Peyer's patch (tissue), 4 donors: ENCODE data around the gene PRR23E. TPM values are rescaled to one million over a fixed set of nuclear protein-coding genes. Genes with fewer than 3 reads are reported as not detected.

Experiments
- DNase-seq, 3 donors: peaks; one replicate each; pipeline ENCODE4 v3.0.0-alpha.2; 2017 to 2019
- H3K27ac ChIP-seq, 4 donors: fragments of 200-600 bp; sonication (generic); one replicate each; pipeline ENCODE4 v1.5.1; 2016 to 2019
- H3K27me3 ChIP-seq, 2 donors: fragments of 200-600 bp; sonication (generic); one replicate each; pipeline ENCODE4 v1.5.1; 2019
- H3K36me3 ChIP-seq, 3 donors: fragments of 200-600 bp; sonication (generic); one replicate each; pipeline ENCODE4 v1.5.1; 2016 to 2019
- H3K4me1 ChIP-seq, 4 donors: fragments of 200-600 bp; sonication (generic); one replicate each; pipeline ENCODE4 v1.5.1; 2016 to 2019
- H3K4me3 ChIP-seq, 4 donors: fragments of 200-600 bp; sonication (generic); 1 replicate in 3 of 4; 2 replicates in 1 of 4; pipeline ENCODE4 v1.5.1; 2016 to 2019; ENCODE audit warnings: mild to moderate bottlenecking in 1 of 4
- H3K9me3 ChIP-seq, 4 donors: fragments of 200-600 bp; sonication (generic); one replicate each; pipeline ENCODE4 v1.5.1; 2016 to 2019; ENCODE audit warnings: mild to moderate bottlenecking in 1 of 4
- POLR2A ChIP-seq, 2 donors: fragments of 450-650 bp; IDR thresholded peaks; one replicate each; pipeline ENCODE4 v1.5.1; 2017; ENCODE audit warnings: antibody characterized with exemption in 2 of 2, mild to moderate bottlenecking in 2 of 2, moderate library complexity in 2 of 2
- total RNA-seq, 4 donors: library from RNA; depleted of rRNA; stranded (reverse); fragments of >200 nt; gene quantifications; one replicate each; pipeline ENCODE4 v1.1.0, GENCODE V29; 2016
- TF ChIP-seq, protein P1 (sequence below), 6 experiments: fragments of 450-650 bp in 4 of 6; fragments of 200-600 bp in 2 of 6; sonication (generic) in 1 of 6; IDR thresholded peaks; one replicate each; pipeline ENCODE4 v1.5.1; 2017 to 2019; ENCODE audit warnings: antibody characterized with exemption in 6 of 6, mild to moderate bottlenecking in 3 of 6, moderate library complexity in 1 of 6

Gene PRR23E
- total RNA-seq, 4 donors from 2014 or later, result not detected

DNA sequence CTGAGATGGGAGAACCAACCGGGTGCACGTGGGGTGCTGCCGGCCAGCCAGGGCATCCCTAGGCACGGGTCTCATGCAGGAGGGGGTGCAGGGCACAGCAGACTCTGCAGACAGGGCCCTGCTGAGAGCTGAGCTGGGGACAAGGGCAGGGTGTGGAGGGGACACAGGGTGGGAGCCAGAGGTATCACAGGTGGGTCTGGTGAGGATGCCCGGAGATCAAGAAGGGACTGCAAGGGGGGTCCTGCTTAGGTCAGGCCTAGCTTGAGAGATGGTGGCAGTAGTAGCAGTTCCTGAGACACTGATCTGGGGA lies 39.5 kb upstream of the PRR23E start:
- Histone ChIP-seq H3K27ac (no peak overlapping the region), H3K4me1 (no peaks in the 10 kb centered on the region), H3K4me3 (no peak overlapping the region), H3K9me3 (no peaks in the 10 kb centered on the region), H3K27me3 (no peaks in the 10 kb centered on the region), H3K36me3 (no peaks in the 10 kb centered on the region)
- TF ChIP-seq POLR2A (IDR thresholded peaks at IDR 0.05), result no peak
- TF ChIP-seq, protein P1, sequence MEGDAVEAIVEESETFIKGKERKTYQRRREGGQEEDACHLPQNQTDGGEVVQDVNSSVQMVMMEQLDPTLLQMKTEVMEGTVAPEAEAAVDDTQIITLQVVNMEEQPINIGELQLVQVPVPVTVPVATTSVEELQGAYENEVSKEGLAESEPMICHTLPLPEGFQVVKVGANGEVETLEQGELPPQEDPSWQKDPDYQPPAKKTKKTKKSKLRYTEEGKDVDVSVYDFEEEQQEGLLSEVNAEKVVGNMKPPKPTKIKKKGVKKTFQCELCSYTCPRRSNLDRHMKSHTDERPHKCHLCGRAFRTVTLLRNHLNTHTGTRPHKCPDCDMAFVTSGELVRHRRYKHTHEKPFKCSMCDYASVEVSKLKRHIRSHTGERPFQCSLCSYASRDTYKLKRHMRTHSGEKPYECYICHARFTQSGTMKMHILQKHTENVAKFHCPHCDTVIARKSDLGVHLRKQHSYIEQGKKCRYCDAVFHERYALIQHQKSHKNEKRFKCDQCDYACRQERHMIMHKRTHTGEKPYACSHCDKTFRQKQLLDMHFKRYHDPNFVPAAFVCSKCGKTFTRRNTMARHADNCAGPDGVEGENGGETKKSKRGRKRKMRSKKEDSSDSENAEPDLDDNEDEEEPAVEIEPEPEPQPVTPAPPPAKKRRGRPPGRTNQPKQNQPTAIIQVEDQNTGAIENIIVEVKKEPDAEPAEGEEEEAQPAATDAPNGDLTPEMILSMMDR (IDR thresholded peaks at IDR 0.05), result no peak
- peak in 1 of 3 donors; percentile 21 for DNase-seq

DNA sequence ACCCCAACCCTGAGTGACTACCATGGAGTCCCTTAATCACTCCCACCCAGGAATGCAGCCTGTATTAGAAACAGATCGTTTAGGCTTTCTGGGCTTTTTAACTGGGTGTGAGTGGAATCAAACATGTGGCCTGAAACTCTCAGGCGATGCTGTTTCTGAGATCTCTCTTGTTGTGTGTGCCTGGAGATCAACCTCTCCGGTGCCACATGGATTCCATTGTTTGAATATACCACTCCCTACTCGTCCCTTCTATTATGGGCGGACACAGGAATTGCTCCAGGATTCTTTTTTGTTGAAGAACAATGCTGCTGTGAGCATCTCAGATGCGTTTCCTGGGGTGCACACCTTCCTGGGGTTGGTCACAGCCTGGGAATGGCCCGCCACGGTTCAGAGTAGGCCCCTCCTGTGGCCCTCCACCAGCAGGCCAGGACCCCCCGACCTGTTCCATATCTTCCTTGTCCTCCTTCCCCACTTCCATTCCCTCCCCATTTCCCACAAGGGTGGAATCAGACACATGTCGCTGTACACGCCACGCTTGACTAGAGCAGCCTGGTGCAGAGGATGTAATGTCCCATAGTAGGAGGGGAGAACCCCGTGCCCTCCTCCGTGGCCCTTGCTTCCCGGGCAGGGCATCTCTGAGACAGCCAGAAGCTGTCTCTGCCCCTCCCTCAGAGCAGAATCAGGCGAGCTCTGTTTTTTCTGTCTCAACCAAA lies 36.4 kb upstream of the PRR23E start:
- no peak overlapping the region for H3K27ac ChIP-seq
- no peaks in the 10 kb centered on the region for H3K4me1 ChIP-seq
- H3K4me3 ChIP-seq, result no peak overlapping the region
- H3K27me3 ChIP-seq, result peaks cover 0 to 4% of the 10 kb centered on the region in 2 donors
- no peaks in the 10 kb centered on the region for H3K9me3 ChIP-seq
- TF ChIP-seq POLR2A (IDR thresholded peaks at IDR 0.05), result no peak
- TF ChIP-seq, protein P1 (IDR thresholded peaks at IDR 0.05), result no peak
- no peaks in the 10 kb centered on the region for H3K36me3 ChIP-seq
- DNase-seq, result peak in 1 of 3 donors; percentile 31

DNA sequence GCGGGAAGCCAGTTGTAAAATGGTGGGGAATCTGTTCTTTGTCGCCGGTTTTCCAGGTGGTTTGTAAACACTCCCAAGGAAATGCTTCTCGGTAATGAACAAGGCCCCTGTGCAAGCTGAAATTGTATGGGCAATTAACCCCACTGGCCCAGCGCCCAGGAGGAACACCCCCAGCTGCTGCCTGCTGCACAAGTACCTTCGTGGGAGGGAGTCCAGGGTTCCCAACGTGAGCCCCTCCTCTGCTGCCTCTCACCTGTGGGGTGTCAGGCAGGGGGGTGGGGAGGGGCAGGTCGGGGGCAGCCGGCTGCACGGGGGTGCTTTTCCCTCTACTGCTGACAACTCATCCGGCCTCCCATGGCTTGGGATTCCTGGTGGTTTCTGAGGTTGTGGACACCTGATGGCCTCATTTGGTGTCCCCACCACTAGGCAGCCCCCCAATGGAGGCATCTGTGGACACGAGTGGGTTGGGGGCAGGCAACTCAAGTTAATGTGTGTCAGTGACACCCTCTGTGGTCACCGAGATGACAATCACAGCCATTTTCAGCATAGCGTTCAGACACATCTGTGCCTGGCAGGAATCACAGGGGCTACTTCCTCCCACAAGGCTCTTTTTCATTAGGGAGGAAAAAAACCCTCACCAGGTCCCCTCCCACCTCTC lies 35.6 kb upstream of the PRR23E start:
- DNase-seq, result peak in 1 of 3 donors; percentile 51
- TF ChIP-seq, protein P1 (IDR thresholded peaks at IDR 0.05), result no peak
- TF ChIP-seq POLR2A (IDR thresholded peaks at IDR 0.05), result no peak
- Histone ChIP-seq H3K4me1 (no peaks in the 10 kb centered on the region), H3K9me3 (no peaks in the 10 kb centered on the region), H3K27me3 (peaks cover 0 to 4% of the 10 kb centered on the region in 2 donors), H3K4me3 (no peak overlapping the region), H3K36me3 (no peaks in the 10 kb centered on the region), H3K27ac (no peak overlapping the region)

DNA sequence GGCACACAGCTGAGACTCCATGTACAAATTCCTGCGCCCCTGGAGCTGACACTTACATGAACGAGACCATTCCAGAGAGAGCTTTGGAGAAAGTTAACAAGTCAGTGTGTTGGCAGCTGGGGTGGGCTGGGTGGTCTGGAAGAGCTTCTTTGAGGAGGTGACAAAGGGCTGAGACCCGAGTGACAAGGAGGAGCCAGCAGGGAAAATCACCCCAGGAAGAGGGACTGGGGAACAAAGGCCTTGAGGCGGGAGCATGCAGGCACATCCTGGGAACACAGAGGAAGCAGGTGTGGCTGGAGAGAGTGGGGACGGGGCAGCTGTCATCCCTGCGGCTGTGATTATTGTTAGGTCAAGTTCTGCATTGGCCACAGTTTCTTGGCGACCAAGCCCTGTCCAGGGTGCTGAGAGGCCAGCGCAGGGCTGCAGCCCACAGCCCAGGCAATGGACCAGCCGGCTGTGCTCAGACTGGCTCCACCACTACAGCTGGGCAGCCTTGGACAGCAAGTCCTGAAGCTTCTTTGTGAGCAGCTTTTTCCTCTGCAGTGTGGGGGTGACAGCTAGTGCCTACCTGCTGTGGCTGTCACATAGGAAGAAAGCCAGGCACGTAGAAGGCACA lies 34.2 kb upstream of the PRR23E start:
- peak in 1 of 3 donors; percentile 54 for DNase-seq

DNA sequence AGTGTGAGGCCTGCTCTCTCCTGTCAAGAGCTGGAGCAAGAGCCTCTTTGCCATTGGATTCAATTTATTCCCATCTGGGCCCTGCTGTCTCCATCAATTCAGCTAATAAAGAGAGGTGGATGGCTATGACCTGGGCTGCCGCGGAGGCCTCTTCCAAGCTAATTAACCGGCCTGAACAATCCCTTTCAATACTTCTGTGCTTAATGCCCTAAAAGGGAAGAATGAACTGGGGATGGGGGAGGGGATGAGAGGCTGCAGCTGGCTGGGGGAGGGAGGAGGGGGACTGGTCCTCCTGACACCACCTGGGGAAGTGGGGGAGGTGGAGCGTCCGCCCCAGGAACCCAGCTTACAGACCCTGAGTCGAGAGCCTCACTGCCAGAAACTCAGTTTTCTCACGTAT lies 33.4 kb upstream of the PRR23E start:
- Histone ChIP-seq H3K27me3 (peaks cover 0 to 4% of the 10 kb centered on the region in 2 donors), H3K4me1 (no peaks in the 10 kb centered on the region), H3K27ac (no peak overlapping the region), H3K36me3 (no peaks in the 10 kb centered on the region), H3K4me3 (no peak overlapping the region), H3K9me3 (no peaks in the 10 kb centered on the region)
- TF ChIP-seq, protein P1 (IDR thresholded peaks at IDR 0.05), result no peak
- no peak for TF ChIP-seq POLR2A (IDR thresholded peaks at IDR 0.05)
- DNase-seq, result peak in 1 of 3 donors; percentile 34

More for the DNA sequence above, 34.2 kb upstream of the PRR23E start:
- Histone ChIP-seq H3K27ac (no peak overlapping the region), H3K27me3 (peaks cover 0 to 4% of the 10 kb centered on the region in 2 donors), H3K4me3 (no peak overlapping the region), H3K4me1 (no peaks in the 10 kb centered on the region), H3K36me3 (no peaks in the 10 kb centered on the region), H3K9me3 (no peaks in the 10 kb centered on the region)
- TF ChIP-seq, protein P1 (IDR thresholded peaks at IDR 0.05), result no peak
- no peak for TF ChIP-seq POLR2A (IDR thresholded peaks at IDR 0.05)
